SK-N-SH (cell line): ENCODE data around the gene ASB3.

Source experiments
- FOXJ3 ChIP-seq: sonication (generic); formaldehyde crosslinking; IDR thresholded peaks from 2 replicates; pipeline ENCODE4 v1.5.1; 2020; ENCODE audit warnings: mild to moderate bottlenecking, missing genetic modification reagents
- POLR2AphosphoS5 ChIP-seq: IDR thresholded peaks from 2 replicates; pipeline ENCODE4 v1.6.1; 2012; ENCODE audit warnings: low read depth, low read length
- TF ChIP-seq, protein P1 (sequence below): fragments of 200-600 bp; sonication (generic); IDR thresholded peaks from 2 replicates; pipeline ENCODE4 v1.6.1; 2017; ENCODE audit warnings: antibody characterized with exemption, mild to moderate bottlenecking, moderate library complexity

DNA sequence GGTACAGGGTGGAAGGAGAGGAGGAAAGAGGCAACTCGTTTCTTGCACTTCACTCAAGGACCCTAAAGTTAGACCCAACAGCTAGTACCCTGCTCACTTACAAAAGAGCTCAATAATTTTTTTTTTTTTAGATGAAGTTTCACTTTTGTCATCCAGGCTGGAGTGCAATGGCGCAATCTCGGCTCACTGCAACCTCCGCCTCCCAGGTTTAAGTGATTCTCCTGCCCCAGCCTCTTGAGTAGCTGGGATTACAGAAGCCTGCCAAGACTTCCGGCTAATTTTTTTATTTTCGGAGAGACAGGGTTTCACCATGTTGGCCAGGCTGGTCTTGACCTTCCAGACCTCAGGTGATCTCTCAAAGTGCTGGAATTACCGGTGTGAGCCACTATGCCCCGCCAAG lies 4.1 kb downstream of the ASB3 start:
- TF ChIP-seq POLR2AphosphoS5: no peak
- TF ChIP-seq, protein P1, sequence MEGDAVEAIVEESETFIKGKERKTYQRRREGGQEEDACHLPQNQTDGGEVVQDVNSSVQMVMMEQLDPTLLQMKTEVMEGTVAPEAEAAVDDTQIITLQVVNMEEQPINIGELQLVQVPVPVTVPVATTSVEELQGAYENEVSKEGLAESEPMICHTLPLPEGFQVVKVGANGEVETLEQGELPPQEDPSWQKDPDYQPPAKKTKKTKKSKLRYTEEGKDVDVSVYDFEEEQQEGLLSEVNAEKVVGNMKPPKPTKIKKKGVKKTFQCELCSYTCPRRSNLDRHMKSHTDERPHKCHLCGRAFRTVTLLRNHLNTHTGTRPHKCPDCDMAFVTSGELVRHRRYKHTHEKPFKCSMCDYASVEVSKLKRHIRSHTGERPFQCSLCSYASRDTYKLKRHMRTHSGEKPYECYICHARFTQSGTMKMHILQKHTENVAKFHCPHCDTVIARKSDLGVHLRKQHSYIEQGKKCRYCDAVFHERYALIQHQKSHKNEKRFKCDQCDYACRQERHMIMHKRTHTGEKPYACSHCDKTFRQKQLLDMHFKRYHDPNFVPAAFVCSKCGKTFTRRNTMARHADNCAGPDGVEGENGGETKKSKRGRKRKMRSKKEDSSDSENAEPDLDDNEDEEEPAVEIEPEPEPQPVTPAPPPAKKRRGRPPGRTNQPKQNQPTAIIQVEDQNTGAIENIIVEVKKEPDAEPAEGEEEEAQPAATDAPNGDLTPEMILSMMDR: no peak
- TF ChIP-seq FOXJ3: no peak
